ENCODE data around the gene FAM237A. TPM values are rescaled to one million over a fixed set of nuclear protein-coding genes. Genes with fewer than 3 reads are reported as not detected.

Gene FAM237A
- total RNA-seq: not detected in 2 replicates

GRCh38 chr2:206642075-206643025 lies at the start of gene FAM237A:
TSS of gene FAM237A (plus strand) at chr2:206642487. CDS start at chr2:206644237, 1,750 bp downstream.

Other genes starting within 250 kb of the FAM237A start
- 1.4 and 4.9 TPM in 2 replicates for gene ADAM23, start 199.0 kb upstream of the FAM237A start, total RNA-seq
- gene DYTN, start 75.9 kb downstream of the FAM237A start, total RNA-seq: not detected in 2 replicates
- gene MDH1B, start 122.8 kb downstream of the FAM237A start, total RNA-seq: 0.26 and 1.3 TPM in 2 replicates
- gene FASTKD2, start 123.1 kb downstream of the FAM237A start, total RNA-seq: 22.7 and 31.7 TPM in 2 replicates

Measured in epithelial cell of alveolus of lung (primary cell).